ENCODE results near the gene SLC25A20.
"Not testable (repeated sequence)": the region's sequence is repeated elsewhere in the genome, so short reads cannot be mapped to it uniquely, and the experiment has no call there.

SLC25A20 gene

DNA sequence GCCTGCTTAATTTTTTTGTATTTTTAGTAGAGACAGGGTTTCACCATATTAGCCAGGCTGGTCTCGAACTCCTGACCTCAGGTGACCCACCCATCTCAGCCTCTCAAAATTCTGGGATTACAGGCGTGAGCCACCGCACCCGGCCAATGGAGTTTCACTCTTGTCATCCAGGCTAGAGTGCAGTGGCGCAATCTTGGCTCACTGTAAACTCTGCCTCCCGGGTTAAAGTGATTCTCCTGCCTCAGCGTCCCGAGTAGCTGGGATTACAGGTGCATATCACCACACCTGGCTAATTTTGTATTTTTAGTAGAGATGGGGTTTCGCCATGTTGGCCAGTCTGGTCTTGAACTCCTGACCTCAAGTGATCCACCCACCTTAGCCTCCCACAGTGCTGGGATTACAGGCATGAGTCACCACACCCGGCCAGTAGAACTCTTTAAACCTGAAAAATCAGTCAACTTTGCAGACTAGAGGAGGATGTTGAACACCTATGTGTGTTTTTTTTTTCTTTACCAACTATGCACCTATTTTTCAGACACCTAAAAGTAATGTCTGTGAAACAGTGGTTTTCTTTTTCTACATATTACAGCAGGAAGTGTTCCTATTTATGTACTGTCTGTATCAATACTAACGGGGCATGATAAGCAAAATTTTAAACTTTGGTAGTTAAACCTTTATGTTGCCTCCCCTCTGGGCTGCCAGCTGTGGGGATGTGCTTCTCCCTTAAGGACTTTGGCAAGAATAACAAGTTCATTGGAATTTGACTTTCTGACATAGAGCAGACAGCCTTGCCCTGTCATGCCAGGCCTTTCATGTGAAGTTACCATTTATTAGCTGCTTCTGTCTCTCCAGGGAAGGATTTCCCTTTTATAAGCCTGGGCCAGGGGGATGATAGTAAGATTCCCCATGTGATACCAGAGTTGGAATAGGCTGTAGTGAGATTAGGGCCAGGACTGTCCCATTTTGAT, 28.0 kb upstream of the SLC25A20 start:
- peak overlapping the region; percentile 8 for H3K27ac Mint-ChIP-seq
- no peaks in the 10 kb centered on the region for H3K27me3 Mint-ChIP-seq
- no peaks in the 10 kb centered on the region for H3K9me3 Mint-ChIP-seq
- peaks cover 79% of the 10 kb centered on the region for H3K36me3 Mint-ChIP-seq (ENCODE audit: low read depth)
- intact Hi-C loops (cut with micrococcal nuclease): no loop called here
- H3K4me1 Mint-ChIP-seq (ENCODE audit: low read depth): peaks cover 50% of the 10 kb centered on the region
- no peak overlapping the region for H3K4me3 Mint-ChIP-seq

DNA sequence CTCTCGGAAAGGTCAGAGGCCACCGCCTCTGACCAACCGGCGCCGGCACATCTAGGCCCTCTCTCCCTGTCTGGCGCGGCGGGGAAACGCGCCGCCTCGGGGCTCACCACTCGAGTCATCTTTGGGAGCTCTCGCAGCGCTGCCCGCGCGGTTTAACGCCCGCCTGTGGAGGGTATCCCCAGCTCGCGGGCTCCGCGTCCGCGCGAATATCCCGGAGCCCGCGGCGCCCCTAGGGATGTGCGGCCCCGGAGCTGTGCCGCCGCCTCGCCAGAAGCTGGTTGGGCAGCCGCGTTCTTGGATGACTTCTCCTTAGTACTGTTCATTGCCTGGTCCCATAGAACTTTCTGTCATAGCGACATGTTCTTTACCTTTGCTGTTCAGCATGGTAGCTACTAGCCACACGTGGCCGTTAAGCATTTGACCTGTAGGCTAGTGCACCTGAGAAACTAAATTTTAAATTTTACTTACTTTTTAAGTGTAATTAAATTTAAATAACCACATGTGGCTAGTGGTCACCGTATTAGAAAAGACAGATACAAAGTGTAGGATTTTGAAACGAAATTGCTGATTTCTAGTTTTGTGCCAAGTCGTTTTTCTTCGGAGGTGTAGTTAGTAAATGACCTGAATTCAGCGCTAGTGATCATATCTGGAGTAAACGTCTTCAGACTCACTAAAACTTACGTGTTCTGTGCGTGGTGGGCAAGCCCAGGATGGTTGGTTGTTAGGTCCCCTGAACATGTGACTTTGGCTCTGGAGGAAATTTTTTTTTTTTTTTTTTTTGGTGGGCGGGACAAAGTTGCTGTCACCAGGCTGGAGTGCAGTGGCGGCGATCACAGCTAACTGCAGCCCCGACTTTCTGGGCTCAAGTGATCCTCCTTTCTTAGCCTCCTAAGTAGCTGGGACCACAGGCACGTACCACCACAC, 20.8 kb upstream of the SLC25A20 start:
- Mint-ChIP-seq H3K4me3 (peak overlapping the region; percentile 95), H3K27ac (peak overlapping the region; percentile 97), H3K4me1 (ENCODE audit: low read depth) (peaks cover 21% of the 10 kb centered on the region), H3K9me3 (no peaks in the 10 kb centered on the region), H3K27me3 (no peaks in the 10 kb centered on the region), H3K36me3 (ENCODE audit: low read depth) (peaks cover 48% of the 10 kb centered on the region)
- intact Hi-C loops (cut with micrococcal nuclease): loop anchor here (2.0 to 5.0 kb wide), 3 partner anchors 21 to 173 kb away; partner anchors contain the start of genes PRKAR2A, QRICH1 and SLC25A20

GRCh38 chr3:48918388-48919214, 19.9 kb upstream of the SLC25A20 start, which contains the start of gene ARIH2:
Gene ARIH2 (plus strand): TSS chr3:48918842. CDS start chr3:48927559, 8,717 bp downstream.
- intact Hi-C loops (cut with micrococcal nuclease): loop anchor here (2.0 to 5.0 kb wide), 3 partner anchors 20 to 174 kb away; partner anchors contain the start of genes PRKAR2A, QRICH1 and SLC25A20
- peak within 1 kb of the TSS; percentile 97 for H3K27ac Mint-ChIP-seq
- H3K4me1 Mint-ChIP-seq (ENCODE audit: low read depth): peaks cover 21% of the 10 kb centered on the region
- H3K36me3 Mint-ChIP-seq (ENCODE audit: low read depth): peaks cover 39% of the 10 kb centered on the region
- no peaks in the 10 kb centered on the region for H3K9me3 Mint-ChIP-seq
- H3K27me3 Mint-ChIP-seq: no peaks in the 10 kb centered on the region
- H3K4me3 Mint-ChIP-seq: peak within 1 kb of the TSS; percentile 95

DNA sequence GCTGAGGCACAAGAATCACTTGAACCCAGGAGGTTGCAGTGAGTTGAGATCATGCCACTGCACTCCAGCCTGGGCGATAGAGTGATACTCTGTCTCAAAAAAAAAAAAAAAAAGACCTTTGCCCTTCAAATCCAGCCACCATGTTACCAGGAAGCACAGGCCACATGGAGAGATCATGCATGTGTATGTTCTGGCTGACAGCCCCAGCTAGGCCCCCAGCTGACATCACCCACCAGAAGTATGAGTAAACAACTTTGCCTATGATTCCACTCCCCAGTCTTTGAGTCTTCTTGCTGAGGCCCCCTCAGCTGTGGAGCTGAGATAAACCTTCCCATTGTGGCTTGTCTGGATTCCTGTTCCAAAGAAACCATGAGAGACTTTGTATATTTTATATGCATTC, 16.6 kb upstream of the SLC25A20 start:
- Mint-ChIP-seq H3K9me3 (no peaks in the 10 kb centered on the region), H3K27me3 (no peaks in the 10 kb centered on the region), H3K4me3 (no peak overlapping the region), H3K36me3 (ENCODE audit: low read depth) (peaks cover 16% of the 10 kb centered on the region), H3K27ac (no peak overlapping the region), H3K4me1 (ENCODE audit: low read depth) (peaks cover 11% of the 10 kb centered on the region)
- intact Hi-C loops (cut with micrococcal nuclease): loop anchor here (5.0 kb wide), 2 partner anchors 68 to 177 kb away; partner anchors contain the start of genes PRKAR2A and QRICH1

DNA sequence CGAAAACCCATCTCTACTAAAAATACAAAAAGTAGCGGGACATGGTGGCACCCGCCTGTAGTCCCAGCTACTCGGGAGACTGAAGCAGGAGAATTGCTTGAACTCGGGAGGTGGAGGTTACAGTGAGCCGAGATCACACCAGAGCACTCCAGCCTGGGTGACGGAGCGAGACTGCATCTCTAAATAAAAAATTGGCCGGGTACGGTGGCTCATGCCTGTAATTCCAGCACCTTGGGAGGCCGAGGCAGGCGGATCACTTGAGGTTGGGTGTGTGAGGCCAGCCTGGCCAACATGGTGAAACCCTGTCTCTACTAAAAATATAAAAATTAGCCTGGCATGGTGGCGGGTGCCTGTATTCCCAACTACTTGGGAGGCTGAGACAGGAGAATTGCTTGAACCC, 8.3 kb upstream of the SLC25A20 start:
- H3K9me3 Mint-ChIP-seq; H3K27ac Mint-ChIP-seq; H3K4me1 Mint-ChIP-seq (ENCODE audit: low read depth); H3K27me3 Mint-ChIP-seq; intact Hi-C loops (cut with micrococcal nuclease); H3K4me3 Mint-ChIP-seq; H3K36me3 Mint-ChIP-seq (ENCODE audit: low read depth): not testable (repeated sequence)

DNA sequence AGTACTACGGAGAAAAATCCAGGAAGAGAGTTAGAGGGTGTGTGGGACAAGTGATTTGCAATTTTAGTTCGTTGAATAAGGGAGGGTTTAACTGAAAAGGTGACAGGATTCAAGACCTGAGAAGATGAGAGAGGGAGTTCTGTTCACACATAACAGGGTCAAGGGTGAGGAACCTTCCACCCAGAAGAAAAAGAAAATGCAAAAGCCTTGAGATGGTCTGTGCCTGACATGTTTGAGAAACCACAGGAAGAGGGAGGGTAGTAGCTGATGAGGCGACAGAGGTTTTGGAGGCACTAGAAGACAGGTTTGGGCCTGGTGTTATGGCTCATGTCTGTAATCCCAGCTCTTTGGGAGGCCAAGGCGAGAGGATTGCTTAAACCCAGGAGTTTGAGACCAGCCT, 591 bp upstream of the SLC25A20 start:
- Mint-ChIP-seq H3K9me3 (no peaks in the 10 kb centered on the region), H3K27me3 (no peaks in the 10 kb centered on the region), H3K4me3 (peak overlapping the region; percentile 96), H3K27ac (peak overlapping the region; percentile 87), H3K36me3 (ENCODE audit: low read depth) (peaks cover 6% of the 10 kb centered on the region), H3K4me1 (ENCODE audit: low read depth) (peaks cover 39% of the 10 kb centered on the region)
- intact Hi-C loops (cut with micrococcal nuclease): loop anchor here (2.0 to 10.0 kb wide), 2 partner anchors 20 to 54 kb away; partner anchors contain the start of genes ARIH2 and PRKAR2A

- H3K27ac Mint-ChIP-seq: peak overlapping the region; percentile 87
- peaks cover 34% of the 10 kb centered on the region for H3K4me1 Mint-ChIP-seq (ENCODE audit: low read depth)
- H3K36me3 Mint-ChIP-seq (ENCODE audit: low read depth): peaks cover 6% of the 10 kb centered on the region
- intact Hi-C loops (cut with micrococcal nuclease): loop anchor here (2.0 to 10.0 kb wide), 2 partner anchors 21 to 53 kb away; partner anchors contain the start of genes ARIH2 and PRKAR2A
- H3K9me3 Mint-ChIP-seq: no peaks in the 10 kb centered on the region
- H3K4me3 Mint-ChIP-seq: peak overlapping the region; percentile 96
- no peaks in the 10 kb centered on the region for H3K27me3 Mint-ChIP-seq
Measured at GRCh38 chr3:48897460-48898376, 964 bp downstream of the SLC25A20 start.

GRCh38 chr3:48896936-48897335, 1.7 kb downstream of the SLC25A20 start:
- no peaks in the 10 kb centered on the region for H3K27me3 Mint-ChIP-seq
- H3K4me3 Mint-ChIP-seq: no peak overlapping the region
- H3K27ac Mint-ChIP-seq: peak overlapping the region; percentile 53
- H3K36me3 Mint-ChIP-seq (ENCODE audit: low read depth): peaks cover 6% of the 10 kb centered on the region
- intact Hi-C loops (cut with micrococcal nuclease): loop anchor here (10.0 kb wide), 1 partner anchor 52 kb away; the partner anchor contains the start of gene PRKAR2A
- no peaks in the 10 kb centered on the region for H3K9me3 Mint-ChIP-seq
- H3K4me1 Mint-ChIP-seq (ENCODE audit: low read depth): peaks cover 34% of the 10 kb centered on the region

DNA sequence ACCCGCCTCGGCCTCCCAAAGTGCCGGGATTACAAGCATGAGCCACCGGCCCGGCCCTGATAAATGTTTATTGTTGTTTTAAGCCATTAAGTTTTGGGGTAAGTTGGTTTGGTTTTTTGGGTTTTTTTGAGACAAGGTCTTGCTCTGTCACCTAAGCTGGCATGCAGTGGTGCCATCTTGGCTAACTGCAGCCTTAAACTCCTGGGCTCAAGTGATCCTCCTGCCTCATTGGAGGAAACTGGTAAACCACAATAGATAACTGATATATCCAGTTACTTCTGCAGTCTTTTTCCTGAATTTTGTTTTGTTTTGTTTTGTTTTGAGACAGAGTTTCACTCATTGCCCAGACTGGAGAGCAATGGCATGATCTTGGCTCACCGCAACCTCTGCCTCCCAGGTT, 4.2 kb downstream of the SLC25A20 start:
- peaks cover 21% of the 10 kb centered on the region for H3K36me3 Mint-ChIP-seq (ENCODE audit: low read depth)
- H3K4me3 Mint-ChIP-seq: no peak overlapping the region
- no peaks in the 10 kb centered on the region for H3K27me3 Mint-ChIP-seq
- no peaks in the 10 kb centered on the region for H3K9me3 Mint-ChIP-seq
- peak overlapping the region; percentile 43 for H3K27ac Mint-ChIP-seq
- intact Hi-C loops (cut with micrococcal nuclease): loop anchor here (10.0 kb wide), 1 partner anchor 50 kb away; the partner anchor contains the start of gene PRKAR2A
- peaks cover 42% of the 10 kb centered on the region for H3K4me1 Mint-ChIP-seq (ENCODE audit: low read depth)

DNA sequence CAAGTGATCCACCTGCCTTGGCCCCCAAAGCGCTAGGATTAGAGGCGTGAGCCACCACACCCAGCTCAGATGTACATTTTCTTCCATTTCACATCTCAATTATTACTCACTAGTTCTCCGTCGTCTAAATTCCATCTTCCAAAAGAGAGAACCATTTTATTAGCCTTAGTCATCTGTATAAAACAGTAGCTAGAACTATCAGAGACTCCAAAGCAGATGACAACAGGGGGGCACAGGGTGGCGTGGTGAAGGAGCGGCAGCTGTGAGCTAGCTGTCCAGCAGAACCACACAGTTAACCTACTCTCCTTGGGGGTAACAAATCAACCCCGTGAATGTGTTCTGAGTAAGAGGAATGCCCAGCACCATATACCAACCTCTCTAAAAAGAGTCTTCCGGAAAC, 7.1 kb downstream of the SLC25A20 start:
- Mint-ChIP-seq H3K36me3 (ENCODE audit: low read depth) (peaks cover 24% of the 10 kb centered on the region), H3K4me1 (ENCODE audit: low read depth) (peaks cover 13% of the 10 kb centered on the region), H3K4me3 (no peak overlapping the region), H3K27ac (no peak overlapping the region), H3K9me3 (no peaks in the 10 kb centered on the region), H3K27me3 (no peaks in the 10 kb centered on the region)
- intact Hi-C loops (cut with micrococcal nuclease): loop anchor here (10.0 kb wide), 1 partner anchor 47 kb away; the partner anchor contains the start of gene PRKAR2A

- Mint-ChIP-seq H3K27ac (no peak overlapping the region), H3K4me1 (ENCODE audit: low read depth) (peaks cover 8% of the 10 kb centered on the region), H3K9me3 (no peaks in the 10 kb centered on the region), H3K4me3 (no peak overlapping the region), H3K27me3 (no peaks in the 10 kb centered on the region), H3K36me3 (ENCODE audit: low read depth) (peaks cover 63% of the 10 kb centered on the region)
- intact Hi-C loops (cut with micrococcal nuclease): no loop called here
Measured at GRCh38 chr3:48885753-48886152, 12.9 kb downstream of the SLC25A20 start.

DNA sequence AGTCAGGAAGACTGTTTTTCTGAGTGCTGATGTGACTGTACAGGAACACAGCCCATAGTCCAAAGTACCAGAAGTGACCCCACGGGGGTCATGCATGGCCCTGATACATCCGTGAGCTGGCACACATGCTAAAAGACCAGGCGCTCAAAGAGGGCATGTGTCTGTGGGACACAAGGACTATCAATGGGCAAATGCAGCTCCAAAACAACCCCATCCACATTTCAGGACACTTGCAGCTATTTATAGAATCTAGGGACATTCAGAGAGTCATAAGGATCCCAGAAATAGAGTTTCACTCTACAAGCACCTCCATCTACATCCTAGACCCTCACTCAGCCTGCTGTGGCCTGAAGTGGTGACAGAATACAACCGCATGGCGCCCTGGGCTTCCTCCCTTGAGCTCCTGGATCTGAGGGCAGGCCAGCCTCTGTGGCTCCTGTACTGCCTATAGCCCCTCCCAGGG, 17.0 kb downstream of the SLC25A20 start:
- Mint-ChIP-seq H3K36me3 (ENCODE audit: low read depth) (peaks cover 62% of the 10 kb centered on the region), H3K9me3 (no peaks in the 10 kb centered on the region), H3K27ac (no peak overlapping the region), H3K27me3 (no peaks in the 10 kb centered on the region), H3K4me3 (no peak overlapping the region), H3K4me1 (ENCODE audit: low read depth) (peaks cover 23% of the 10 kb centered on the region)
- intact Hi-C loops (cut with micrococcal nuclease): no loop called here

Data from dendritic cell treated with granulocyte-macrophage colony-stimulating factor and Interleukin-4, amounts not matched to agents 40 ng/mL and 50 ng/mL, for 4 days (primary cell).